ENCODE measurements around the gene NDUFA5.
A peak's percentile ranks its signal among the peaks of the same experiment; 100 is the strongest.

DNA sequence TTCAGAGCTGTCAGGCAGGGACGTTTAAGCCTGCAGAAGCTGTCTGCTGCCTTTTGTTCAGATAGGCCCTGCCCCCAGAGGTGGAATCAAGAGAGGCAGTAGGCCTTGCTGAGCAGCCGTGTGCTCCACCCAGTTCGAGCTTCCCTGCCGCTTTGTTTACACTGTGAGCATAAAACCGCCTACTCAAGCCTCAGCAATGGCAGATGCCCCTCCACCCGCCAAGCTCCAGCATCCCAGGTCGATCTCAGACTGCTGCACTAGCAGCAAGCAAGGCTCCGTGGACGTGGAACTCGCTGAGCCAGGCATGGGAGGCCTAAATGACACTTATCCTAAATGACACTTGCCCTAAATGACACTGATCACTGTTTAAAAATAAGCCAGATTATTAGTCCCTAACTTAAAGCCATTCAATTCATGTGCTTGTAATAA lies 37.2 kb upstream of the NDUFA5 start:
- TF ChIP-seq, protein P1, sequence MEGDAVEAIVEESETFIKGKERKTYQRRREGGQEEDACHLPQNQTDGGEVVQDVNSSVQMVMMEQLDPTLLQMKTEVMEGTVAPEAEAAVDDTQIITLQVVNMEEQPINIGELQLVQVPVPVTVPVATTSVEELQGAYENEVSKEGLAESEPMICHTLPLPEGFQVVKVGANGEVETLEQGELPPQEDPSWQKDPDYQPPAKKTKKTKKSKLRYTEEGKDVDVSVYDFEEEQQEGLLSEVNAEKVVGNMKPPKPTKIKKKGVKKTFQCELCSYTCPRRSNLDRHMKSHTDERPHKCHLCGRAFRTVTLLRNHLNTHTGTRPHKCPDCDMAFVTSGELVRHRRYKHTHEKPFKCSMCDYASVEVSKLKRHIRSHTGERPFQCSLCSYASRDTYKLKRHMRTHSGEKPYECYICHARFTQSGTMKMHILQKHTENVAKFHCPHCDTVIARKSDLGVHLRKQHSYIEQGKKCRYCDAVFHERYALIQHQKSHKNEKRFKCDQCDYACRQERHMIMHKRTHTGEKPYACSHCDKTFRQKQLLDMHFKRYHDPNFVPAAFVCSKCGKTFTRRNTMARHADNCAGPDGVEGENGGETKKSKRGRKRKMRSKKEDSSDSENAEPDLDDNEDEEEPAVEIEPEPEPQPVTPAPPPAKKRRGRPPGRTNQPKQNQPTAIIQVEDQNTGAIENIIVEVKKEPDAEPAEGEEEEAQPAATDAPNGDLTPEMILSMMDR (conservative IDR thresholded peaks at IDR 0.05; ENCODE audit: low read depth in 2 of 2): no peak
- TF ChIP-seq EZH2 (IDR thresholded peaks at IDR 0.05; ENCODE audit: low read depth, unreplicated experiment) (no peak), POLR2AphosphoS5 (IDR thresholded peaks at IDR 0.05; ENCODE audit: low read depth) (no peak), CREB1 (CRISPR knock-in tag; IDR thresholded peaks at IDR 0.05; ENCODE audit: low read depth) (no peak), EZH2phosphoT487 (IDR thresholded peaks at IDR 0.05; ENCODE audit: unreplicated experiment) (no peak), STAT1 (IDR thresholded peaks at IDR 0.05; ENCODE audit: unreplicated experiment) (no peak)
- TF ChIP-seq, protein P2, sequence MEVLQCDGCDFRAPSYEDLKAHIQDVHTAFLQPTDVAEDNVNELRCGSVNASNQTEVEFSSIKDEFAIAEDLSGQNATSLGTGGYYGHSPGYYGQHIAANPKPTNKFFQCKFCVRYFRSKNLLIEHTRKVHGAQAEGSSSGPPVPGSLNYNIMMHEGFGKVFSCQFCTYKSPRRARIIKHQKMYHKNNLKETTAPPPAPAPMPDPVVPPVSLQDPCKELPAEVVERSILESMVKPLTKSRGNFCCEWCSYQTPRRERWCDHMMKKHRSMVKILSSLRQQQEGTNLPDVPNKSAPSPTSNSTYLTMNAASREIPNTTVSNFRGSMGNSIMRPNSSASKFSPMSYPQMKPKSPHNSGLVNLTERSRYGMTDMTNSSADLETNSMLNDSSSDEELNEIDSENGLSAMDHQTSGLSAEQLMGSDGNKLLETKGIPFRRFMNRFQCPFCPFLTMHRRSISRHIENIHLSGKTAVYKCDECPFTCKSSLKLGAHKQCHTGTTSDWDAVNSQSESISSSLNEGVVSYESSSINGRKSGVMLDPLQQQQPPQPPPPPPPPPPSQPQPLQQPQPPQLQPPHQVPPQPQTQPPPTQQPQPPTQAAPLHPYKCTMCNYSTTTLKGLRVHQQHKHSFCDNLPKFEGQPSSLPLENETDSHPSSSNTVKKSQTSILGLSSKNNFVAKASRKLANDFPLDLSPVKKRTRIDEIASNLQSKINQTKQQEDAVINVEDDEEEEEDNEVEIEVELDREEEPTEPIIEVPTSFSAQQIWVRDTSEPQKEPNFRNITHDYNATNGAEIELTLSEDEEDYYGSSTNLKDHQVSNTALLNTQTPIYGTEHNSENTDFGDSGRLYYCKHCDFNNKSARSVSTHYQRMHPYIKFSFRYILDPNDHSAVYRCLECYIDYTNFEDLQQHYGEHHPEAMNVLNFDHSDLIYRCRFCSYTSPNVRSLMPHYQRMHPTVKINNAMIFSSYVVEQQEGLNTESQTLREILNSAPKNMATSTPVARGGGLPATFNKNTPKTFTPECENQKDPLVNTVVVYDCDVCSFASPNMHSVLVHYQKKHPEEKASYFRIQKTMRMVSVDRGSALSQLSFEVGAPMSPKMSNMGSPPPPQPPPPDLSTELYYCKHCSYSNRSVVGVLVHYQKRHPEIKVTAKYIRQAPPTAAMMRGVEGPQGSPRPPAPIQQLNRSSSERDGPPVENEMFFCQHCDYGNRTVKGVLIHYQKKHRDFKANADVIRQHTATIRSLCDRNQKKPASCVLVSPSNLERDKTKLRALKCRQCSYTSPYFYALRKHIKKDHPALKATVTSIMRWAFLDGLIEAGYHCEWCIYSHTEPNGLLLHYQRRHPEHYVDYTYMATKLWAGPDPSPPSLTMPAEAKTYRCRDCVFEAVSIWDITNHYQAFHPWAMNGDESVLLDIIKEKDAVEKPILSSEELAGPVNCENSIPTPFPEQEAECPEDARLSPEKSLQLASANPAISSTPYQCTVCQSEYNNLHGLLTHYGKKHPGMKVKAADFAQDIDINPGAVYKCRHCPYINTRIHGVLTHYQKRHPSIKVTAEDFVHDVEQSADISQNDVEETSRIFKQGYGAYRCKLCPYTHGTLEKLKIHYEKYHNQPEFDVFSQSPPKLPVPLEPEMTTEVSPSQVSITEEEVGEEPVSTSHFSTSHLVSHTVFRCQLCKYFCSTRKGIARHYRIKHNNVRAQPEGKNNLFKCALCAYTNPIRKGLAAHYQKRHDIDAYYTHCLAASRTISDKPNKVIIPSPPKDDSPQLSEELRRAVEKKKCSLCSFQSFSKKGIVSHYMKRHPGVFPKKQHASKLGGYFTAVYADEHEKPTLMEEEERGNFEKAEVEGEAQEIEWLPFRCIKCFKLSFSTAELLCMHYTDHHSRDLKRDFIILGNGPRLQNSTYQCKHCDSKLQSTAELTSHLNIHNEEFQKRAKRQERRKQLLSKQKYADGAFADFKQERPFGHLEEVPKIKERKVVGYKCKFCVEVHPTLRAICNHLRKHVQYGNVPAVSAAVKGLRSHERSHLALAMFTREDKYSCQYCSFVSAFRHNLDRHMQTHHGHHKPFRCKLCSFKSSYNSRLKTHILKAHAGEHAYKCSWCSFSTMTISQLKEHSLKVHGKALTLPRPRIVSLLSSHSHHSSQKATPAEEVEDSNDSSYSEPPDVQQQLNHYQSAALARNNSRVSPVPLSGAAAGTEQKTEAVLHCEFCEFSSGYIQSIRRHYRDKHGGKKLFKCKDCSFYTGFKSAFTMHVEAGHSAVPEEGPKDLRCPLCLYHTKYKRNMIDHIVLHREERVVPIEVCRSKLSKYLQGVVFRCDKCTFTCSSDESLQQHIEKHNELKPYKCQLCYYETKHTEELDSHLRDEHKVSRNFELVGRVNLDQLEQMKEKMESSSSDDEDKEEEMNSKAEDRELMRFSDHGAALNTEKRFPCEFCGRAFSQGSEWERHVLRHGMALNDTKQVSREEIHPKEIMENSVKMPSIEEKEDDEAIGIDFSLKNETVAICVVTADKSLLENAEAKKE (CRISPR knock-in tag; IDR thresholded peaks at IDR 0.05): peak; percentile 47; the same call in 1 of the 2 replicates
- TF ChIP-seq, protein P3, sequence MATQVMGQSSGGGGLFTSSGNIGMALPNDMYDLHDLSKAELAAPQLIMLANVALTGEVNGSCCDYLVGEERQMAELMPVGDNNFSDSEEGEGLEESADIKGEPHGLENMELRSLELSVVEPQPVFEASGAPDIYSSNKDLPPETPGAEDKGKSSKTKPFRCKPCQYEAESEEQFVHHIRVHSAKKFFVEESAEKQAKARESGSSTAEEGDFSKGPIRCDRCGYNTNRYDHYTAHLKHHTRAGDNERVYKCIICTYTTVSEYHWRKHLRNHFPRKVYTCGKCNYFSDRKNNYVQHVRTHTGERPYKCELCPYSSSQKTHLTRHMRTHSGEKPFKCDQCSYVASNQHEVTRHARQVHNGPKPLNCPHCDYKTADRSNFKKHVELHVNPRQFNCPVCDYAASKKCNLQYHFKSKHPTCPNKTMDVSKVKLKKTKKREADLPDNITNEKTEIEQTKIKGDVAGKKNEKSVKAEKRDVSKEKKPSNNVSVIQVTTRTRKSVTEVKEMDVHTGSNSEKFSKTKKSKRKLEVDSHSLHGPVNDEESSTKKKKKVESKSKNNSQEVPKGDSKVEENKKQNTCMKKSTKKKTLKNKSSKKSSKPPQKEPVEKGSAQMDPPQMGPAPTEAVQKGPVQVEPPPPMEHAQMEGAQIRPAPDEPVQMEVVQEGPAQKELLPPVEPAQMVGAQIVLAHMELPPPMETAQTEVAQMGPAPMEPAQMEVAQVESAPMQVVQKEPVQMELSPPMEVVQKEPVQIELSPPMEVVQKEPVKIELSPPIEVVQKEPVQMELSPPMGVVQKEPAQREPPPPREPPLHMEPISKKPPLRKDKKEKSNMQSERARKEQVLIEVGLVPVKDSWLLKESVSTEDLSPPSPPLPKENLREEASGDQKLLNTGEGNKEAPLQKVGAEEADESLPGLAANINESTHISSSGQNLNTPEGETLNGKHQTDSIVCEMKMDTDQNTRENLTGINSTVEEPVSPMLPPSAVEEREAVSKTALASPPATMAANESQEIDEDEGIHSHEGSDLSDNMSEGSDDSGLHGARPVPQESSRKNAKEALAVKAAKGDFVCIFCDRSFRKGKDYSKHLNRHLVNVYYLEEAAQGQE (IDR thresholded peaks at IDR 0.05; ENCODE audit: unreplicated experiment): no peak
